H1 (cell line): Measurements from ENCODE around the gene STIM1. TPM values are rescaled to one million over a fixed set of nuclear protein-coding genes. Genes with fewer than 3 reads are reported as not detected.

Experiments used
- CTCF ChIA-PET: fragments of 300-600 bp; sonication (Branson Sonifier 250); formaldehyde crosslinking; loops from one replicate; lab custom pipeline; 2021; ENCODE audit not compliant: partially characterized antibody; lab: Charles Lee
- POLR2A ChIA-PET: fragments of 300-600 bp; sonication (Branson Sonifier 250); formaldehyde crosslinking; loops from one replicate; lab custom pipeline; 2021; ENCODE audit warnings: inconsistent platforms; ENCODE audit not compliant: partially characterized antibody; lab: Charles Lee
- DNase-seq, 2 experiments: peaks; one replicate each; pipeline versions ENCODE4 v3.0.0 to v3.0.0-alpha.2; 2010 to 2022; ENCODE audit warnings: low spot score in 2 of 2, low read depth in 1 of 2, mixed read lengths in 1 of 2
- FAIRE-seq: peaks from 2 replicates; lab custom pipeline; 2011; peaks lifted over from hg19 to GRCh38; lab: Jason Lieb, UNC
- H2AFZ ChIP-seq: 2 replicates; pipeline ENCODE4 v1.8.1; 2012; ENCODE audit warnings: low read length, inconsistent platforms
- H2AK5ac ChIP-seq: 2 replicates; pipeline ENCODE4 v1.6.1; 2013; ENCODE audit warnings: low read depth, low read length
- H2BK120ac ChIP-seq: replicated peaks from 2 replicates; pipeline ENCODE3; 2013; ENCODE audit warnings: low read depth, low read length, inconsistent platforms
- H2BK12ac ChIP-seq: 2 replicates; pipeline ENCODE4 v1.6.1; 2013; ENCODE audit warnings: low read depth, low read length
- H2BK15ac ChIP-seq: 2 replicates; pipeline ENCODE4 v1.6.1; 2013; ENCODE audit warnings: low read length
- H2BK20ac ChIP-seq: 2 replicates; pipeline ENCODE4 v1.6.1; 2013; ENCODE audit warnings: low read length
- H2BK5ac ChIP-seq: 2 replicates; pipeline ENCODE4 v1.6.1; 2013; ENCODE audit warnings: low read depth, low read length
- H3K14ac ChIP-seq: 2 replicates; pipeline ENCODE4 v1.6.1; 2013; ENCODE audit warnings: inconsistent platforms; ENCODE audit not compliant: insufficient read length
- H3K18ac ChIP-seq: 2 replicates; pipeline ENCODE4 v1.6.1; 2013; ENCODE audit warnings: low read length; ENCODE audit errors: extremely low read depth
- H3K23ac ChIP-seq: 2 replicates; pipeline ENCODE4 v1.6.1; 2013; ENCODE audit warnings: inconsistent platforms; ENCODE audit not compliant: insufficient read length
- H3K23me2 ChIP-seq: 2 replicates; pipeline ENCODE4 v1.6.1; 2013; ENCODE audit warnings: low read depth, low read length
- H3K27ac ChIP-seq: 2 replicates; pipeline ENCODE4 v1.6.1; 2011; ENCODE audit warnings: low read depth, low read length, inconsistent platforms
- H3K27me3 ChIP-seq, 4 experiments: replicated peaks in 1 of 4; 1 replicate in 1 of 4; 2 replicates in 3 of 4; pipeline versions ENCODE4 v1.6.1 to v1.8.1; 2011 to 2013; ENCODE audit warnings: low read length in 3 of 4, mild to moderate bottlenecking in 3 of 4, inconsistent platforms in 2 of 4, mixed read lengths in 2 of 4, moderate library complexity in 1 of 4; ENCODE audit not compliant: control insufficient read depth in 3 of 4, insufficient read depth in 3 of 4; ENCODE audit errors: extremely low read depth in 1 of 4
- H3K36me3 ChIP-seq, 4 experiments: 2 replicates each; pipeline versions ENCODE4 v1.6.1 to v1.8.1; 2011 to 2013; ENCODE audit warnings: mild to moderate bottlenecking in 4 of 4, low read length in 3 of 4, moderate library complexity in 2 of 4, control low read depth in 1 of 4, inconsistent platforms in 1 of 4; ENCODE audit not compliant: insufficient read depth in 4 of 4, control insufficient read depth in 2 of 4
- H3K4ac ChIP-seq: replicated peaks from 2 replicates; pipeline ENCODE3; 2013; ENCODE audit warnings: low read length, low read depth, mixed read lengths, inconsistent platforms; ENCODE audit not compliant: insufficient read length
- H3K4me1 ChIP-seq, 4 experiments: replicated peaks in 1 of 4; 1 replicate in 1 of 4; 2 replicates in 3 of 4; pipeline versions ENCODE4 v1.6.1 to v1.8.1; 2011 to 2013; ENCODE audit warnings: low read length in 3 of 4, inconsistent platforms in 2 of 4, mixed read lengths in 1 of 4; ENCODE audit not compliant: insufficient read depth in 4 of 4, control insufficient read depth in 3 of 4
- H3K4me2 ChIP-seq, 2 experiments: 2 replicates each; pipeline versions ENCODE4 v1.6.1 to v1.8.1; 2011 to 2013; ENCODE audit warnings: low read depth in 2 of 2, low read length in 2 of 2, control low read depth in 1 of 2, inconsistent platforms in 1 of 2, mild to moderate bottlenecking in 1 of 2; ENCODE audit not compliant: insufficient read depth in 1 of 2
- H3K4me3 ChIP-seq, 4 experiments: fragments of 200-600, 300-600 bp in 1 of 4; sonication (generic), shearing (Covaris generic), sonication (Bioruptor Twin) in 1 of 4; 2 replicates each; pipeline versions ENCODE4 v1.5.1 to v1.8.1; 2011 to 2016; ENCODE audit warnings: low read length in 4 of 4, low read depth in 3 of 4, control low read depth in 2 of 4, inconsistent platforms in 2 of 4, mild to moderate bottlenecking in 2 of 4, mixed read lengths in 1 of 4, moderate library complexity in 1 of 4; ENCODE audit not compliant: insufficient read depth in 2 of 4; ENCODE audit errors: extremely low read depth in 1 of 4
- H3K56ac ChIP-seq: replicated peaks from 2 replicates; pipeline ENCODE3; 2013; ENCODE audit warnings: low read depth, mild to moderate bottlenecking, mixed read lengths, low read length, inconsistent platforms; ENCODE audit not compliant: insufficient read length
- H3K79me1 ChIP-seq: 2 replicates; pipeline ENCODE4 v1.6.1; 2013; ENCODE audit warnings: low read depth, low read length, control low read depth
- H3K79me2 ChIP-seq, 2 experiments: 2 replicates each; pipeline versions ENCODE4 v1.6.1 to v1.8.1; 2012 to 2013; ENCODE audit warnings: low read length in 2 of 2, mild to moderate bottlenecking in 2 of 2, inconsistent platforms in 1 of 2; ENCODE audit not compliant: insufficient read depth in 2 of 2, control insufficient read depth in 1 of 2
- H3K9ac ChIP-seq, 4 experiments: replicated peaks in 1 of 4; 1 replicate in 1 of 4; 2 replicates in 3 of 4; pipeline versions ENCODE4 v1.6.1 to v1.8.1; 2011 to 2013; ENCODE audit warnings: low read depth in 3 of 4, low read length in 3 of 4, control low read depth in 2 of 4, mild to moderate bottlenecking in 2 of 4, moderate library complexity in 2 of 4, inconsistent platforms in 1 of 4; ENCODE audit errors: extremely low read depth in 1 of 4
- H3K9me3 ChIP-seq, 2 experiments: 2 replicates each; pipeline versions ENCODE4 v1.6.1 to v1.8.1; 2012 to 2013; ENCODE audit warnings: mild to moderate bottlenecking in 2 of 2, moderate library complexity in 2 of 2, control low read depth in 1 of 2, inconsistent platforms in 1 of 2, low read depth in 1 of 2, low read length in 1 of 2, mixed read lengths in 1 of 2; ENCODE audit not compliant: insufficient read depth in 2 of 2
- H4K20me1 ChIP-seq, 2 experiments: replicated peaks in 1 of 2; 2 replicates each; pipeline versions ENCODE3 to v1.8.1; 2011 to 2013; ENCODE audit warnings: inconsistent platforms in 2 of 2, low read length in 2 of 2, mild to moderate bottlenecking in 1 of 2; ENCODE audit not compliant: insufficient read depth in 2 of 2, control insufficient read depth in 1 of 2
- H4K5ac ChIP-seq: 2 replicates; pipeline ENCODE4 v1.6.1; 2013; ENCODE audit warnings: low read length, low read depth, mixed read lengths, inconsistent platforms; ENCODE audit not compliant: insufficient read length
- H4K8ac ChIP-seq: 2 replicates; pipeline ENCODE4 v1.8.0; 2013; ENCODE audit warnings: mild to moderate bottlenecking, moderate library complexity, low read length, inconsistent platforms; ENCODE audit not compliant: insufficient read depth; ENCODE audit errors: extremely low read depth
- H4K91ac ChIP-seq: replicated peaks from 2 replicates; pipeline ENCODE3; 2013; ENCODE audit warnings: low read length, mixed read lengths, inconsistent platforms; ENCODE audit not compliant: insufficient read length
- POLR2A ChIP-seq, 2 experiments: IDR thresholded peaks; 1 replicate in 1 of 2; 2 replicates in 1 of 2; pipeline ENCODE4 v1.6.1; 2011; ENCODE audit warnings: low read depth in 2 of 2, low read length in 2 of 2, mild to moderate bottlenecking in 2 of 2; ENCODE audit errors: control extremely low read depth in 1 of 2
- WGBS, 2 experiments: shearing (Covaris generic) in 1 of 2; methylation state at CpG; one replicate each; pipeline versions ENCODE4 v1.1.6 to v1.1.7; 2013 to 2015; ENCODE audit warnings: low lambda C conversion rate in 2 of 2, mixed read lengths in 2 of 2, inconsistent platforms in 1 of 2, low coverage in 1 of 2, missing lambda C conversion rate in 1 of 2; ENCODE audit not compliant: insufficient replicate concordance in 2 of 2, insufficient coverage in 1 of 2, insufficient read length in 1 of 2; ENCODE audit errors: extremely low coverage in 1 of 2, missing lambda C conversion rate in 1 of 2; 5-methylcytosine and 5-hydroxymethylcytosine counted together
- polyA plus RNA-seq, 7 experiments: library from polyadenylated mRNA; depleted of rRNA in 3 of 7; stranded (reverse) in 5 of 7; unstranded in 2 of 7; fragments of >200 nt in 5 of 7; fragments of 200-250 nt in 2 of 7; gene quantifications; 1 replicate in 5 of 7; 2 replicates in 1 of 7; 4 replicates in 1 of 7; pipeline versions ENCODE4 v1.2.1 to v1.2.3, GENCODE V29; 2011 to 2013; ENCODE audit warnings: missing spikeins in 2 of 7, mixed read lengths in 2 of 7
- total RNA-seq: library from RNA; stranded (reverse); fragmentation: NEBNext Ultra II Directional; extraction: Animal tissue kit (Norgen Biotek cat#: 25700); gene quantifications from 2 replicates; pipeline ENCODE4 v1.2.1, GENCODE V29; 2021

STIM1 gene
- total and polyA plus RNA-seq, 2 of the 8 experiments (the other 6 are each of a cell fraction or from before 2014, with no cell fraction given): 11.1 to 12.2 TPM

- no peaks in the 10 kb centered on the region for H3K79me2 ChIP-seq
- TF ChIP-seq POLR2A (IDR thresholded peaks at IDR 0.05; ENCODE audit: control extremely low read depth in 1 of 2, low read depth in 2 of 2, low read length in 2 of 2): no peak
Observed at GRCh38 chr11:3902441-3902840, 47.0 kb downstream of the STIM1 start.

More at GRCh38 chr11:3902441-3902840, 47.0 kb downstream of the STIM1 start:
- no peak overlapping the region for H2BK15ac ChIP-seq
- no peak overlapping the region for H2BK5ac ChIP-seq
- H4K8ac ChIP-seq: no peak overlapping the region
- H3K14ac ChIP-seq: no peak overlapping the region
- peaks cover 0 to 5% (median 0%) of the 10 kb centered on the region in 4 experiments; a peak in 1 of 7 replicates for H3K4me1 ChIP-seq
- DNase-seq (no peak), FAIRE-seq (no peak)
- no peak overlapping the region for H2BK20ac ChIP-seq
- POLR2A ChIA-PET: no interaction called here
- no peak overlapping the region for H2AFZ ChIP-seq
- peaks cover 3% of the 10 kb centered on the region; the same call in 1 of the 2 replicates for H3K79me1 ChIP-seq
- no peak overlapping the region for H2AK5ac ChIP-seq
- H4K5ac ChIP-seq: no peak overlapping the region
- no peak overlapping the region for H2BK120ac ChIP-seq
- H3K18ac ChIP-seq: no peak overlapping the region
- no peak overlapping the region for H3K23ac ChIP-seq
- H3K4me2 ChIP-seq: no peak overlapping the region
- H4K20me1 ChIP-seq: peaks cover 0 to 2% of the 10 kb centered on the region in 2 experiments
- WGBS, 2 experiments: 84% methylated on average over 7 of the region's 7 CpGs; no CpG with 5 or more reads in 1 of the 2 experiments
- H3K4ac ChIP-seq: no peak overlapping the region
- H4K91ac ChIP-seq: no peak overlapping the region
- no peak overlapping the region for H3K9ac ChIP-seq
- H2BK12ac ChIP-seq: no peak overlapping the region
- peaks cover 3 to 7% of the 10 kb centered on the region in 2 experiments; a peak in 2 of 4 replicates for H3K9me3 ChIP-seq
- no peaks in the 10 kb centered on the region for H3K27me3 ChIP-seq
- no peak overlapping the region for H3K27ac ChIP-seq
- CTCF ChIA-PET: interaction anchor here (0.8 to 2.6 kb wide), 3 partner anchors 20 to 49 kb away, joined by 4 to 14 read pairs (median 6); partner anchors contain the start of gene STIM1
- H3K36me3 ChIP-seq: no peaks in the 10 kb centered on the region
- H3K56ac ChIP-seq: no peak overlapping the region
- no peaks in the 10 kb centered on the region for H3K23me2 ChIP-seq
- no peak overlapping the region for H3K4me3 ChIP-seq
